PFSK-1 (cell line): ENCODE measurements around the gene ELMO1.

Experiments
- FOXP2 ChIP-seq: optimal IDR thresholded peaks from 2 replicates; pipeline ENCODE3; 2011; ENCODE audit warnings: borderline replicate concordance, control low read depth, inconsistent platforms; ENCODE audit not compliant: insufficient read depth; ENCODE audit errors: extremely low read length, extremely low read depth
- POLR2AphosphoS5 ChIP-seq: IDR thresholded peaks from 2 replicates; pipeline ENCODE4 v1.6.1; 2012; ENCODE audit warnings: low read depth, mild to moderate bottlenecking, control low read depth, low read length, moderate library complexity
- SIN3A ChIP-seq: IDR thresholded peaks from 2 replicates; pipeline ENCODE4 v1.6.1; 2012; ENCODE audit warnings: mild to moderate bottlenecking, low read length, moderate library complexity, borderline replicate concordance; ENCODE audit not compliant: insufficient read depth
- TAF1 ChIP-seq: IDR thresholded peaks from 2 replicates; pipeline ENCODE4 v1.6.1; 2012; ENCODE audit warnings: low read length, control low read depth, borderline replicate concordance; ENCODE audit not compliant: insufficient read depth
- TF ChIP-seq, protein P1 (sequence below), 2 experiments: IDR thresholded peaks; 2 replicates each; pipeline versions ENCODE4 v1.6.1 to v1.8.0; 2011 to 2012; ENCODE audit warnings: low read depth in 2 of 2, low read length in 2 of 2, control low read depth in 1 of 2, inconsistent platforms in 1 of 2, mild to moderate bottlenecking in 1 of 2, moderate library complexity in 1 of 2; ENCODE audit not compliant: insufficient read depth in 1 of 2

DNA sequence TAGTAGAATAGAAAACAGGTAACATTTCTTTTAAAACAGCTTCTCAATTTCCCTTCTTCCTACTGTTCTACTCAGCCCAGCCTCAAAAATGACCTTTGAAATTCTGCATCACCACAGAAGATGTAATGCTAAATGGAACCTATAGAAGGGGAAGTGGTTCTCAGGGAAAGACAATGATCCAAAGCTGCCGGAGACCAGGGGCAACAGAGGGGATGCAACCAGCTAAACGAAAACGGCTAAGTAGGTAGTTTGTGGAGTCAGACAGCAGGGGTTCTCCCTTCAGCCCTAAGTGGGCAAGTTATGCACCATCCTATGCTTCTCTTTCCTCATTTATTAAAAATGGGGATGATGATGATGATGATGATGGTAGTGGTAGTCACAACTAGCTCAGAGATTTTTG is 214.3 kb downstream of the ELMO1 start:
- TF ChIP-seq POLR2AphosphoS5, result no peak
- TF ChIP-seq, protein P1, sequence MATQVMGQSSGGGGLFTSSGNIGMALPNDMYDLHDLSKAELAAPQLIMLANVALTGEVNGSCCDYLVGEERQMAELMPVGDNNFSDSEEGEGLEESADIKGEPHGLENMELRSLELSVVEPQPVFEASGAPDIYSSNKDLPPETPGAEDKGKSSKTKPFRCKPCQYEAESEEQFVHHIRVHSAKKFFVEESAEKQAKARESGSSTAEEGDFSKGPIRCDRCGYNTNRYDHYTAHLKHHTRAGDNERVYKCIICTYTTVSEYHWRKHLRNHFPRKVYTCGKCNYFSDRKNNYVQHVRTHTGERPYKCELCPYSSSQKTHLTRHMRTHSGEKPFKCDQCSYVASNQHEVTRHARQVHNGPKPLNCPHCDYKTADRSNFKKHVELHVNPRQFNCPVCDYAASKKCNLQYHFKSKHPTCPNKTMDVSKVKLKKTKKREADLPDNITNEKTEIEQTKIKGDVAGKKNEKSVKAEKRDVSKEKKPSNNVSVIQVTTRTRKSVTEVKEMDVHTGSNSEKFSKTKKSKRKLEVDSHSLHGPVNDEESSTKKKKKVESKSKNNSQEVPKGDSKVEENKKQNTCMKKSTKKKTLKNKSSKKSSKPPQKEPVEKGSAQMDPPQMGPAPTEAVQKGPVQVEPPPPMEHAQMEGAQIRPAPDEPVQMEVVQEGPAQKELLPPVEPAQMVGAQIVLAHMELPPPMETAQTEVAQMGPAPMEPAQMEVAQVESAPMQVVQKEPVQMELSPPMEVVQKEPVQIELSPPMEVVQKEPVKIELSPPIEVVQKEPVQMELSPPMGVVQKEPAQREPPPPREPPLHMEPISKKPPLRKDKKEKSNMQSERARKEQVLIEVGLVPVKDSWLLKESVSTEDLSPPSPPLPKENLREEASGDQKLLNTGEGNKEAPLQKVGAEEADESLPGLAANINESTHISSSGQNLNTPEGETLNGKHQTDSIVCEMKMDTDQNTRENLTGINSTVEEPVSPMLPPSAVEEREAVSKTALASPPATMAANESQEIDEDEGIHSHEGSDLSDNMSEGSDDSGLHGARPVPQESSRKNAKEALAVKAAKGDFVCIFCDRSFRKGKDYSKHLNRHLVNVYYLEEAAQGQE (IDR thresholded peaks at IDR 0.05; ENCODE audit: insufficient read depth in 1 of 2, low read depth in 2 of 2, low read length in 2 of 2), result no peak
- TF ChIP-seq TAF1, result no peak
- no peak for TF ChIP-seq FOXP2
- no peak for TF ChIP-seq SIN3A
